ENCODE results near the gene PCDHGA6.
"Not testable (repeated sequence)": the region's sequence is repeated elsewhere in the genome, so short reads cannot be mapped to it uniquely, and the experiment has no call there.

Gene PCDHGA6

DNA sequence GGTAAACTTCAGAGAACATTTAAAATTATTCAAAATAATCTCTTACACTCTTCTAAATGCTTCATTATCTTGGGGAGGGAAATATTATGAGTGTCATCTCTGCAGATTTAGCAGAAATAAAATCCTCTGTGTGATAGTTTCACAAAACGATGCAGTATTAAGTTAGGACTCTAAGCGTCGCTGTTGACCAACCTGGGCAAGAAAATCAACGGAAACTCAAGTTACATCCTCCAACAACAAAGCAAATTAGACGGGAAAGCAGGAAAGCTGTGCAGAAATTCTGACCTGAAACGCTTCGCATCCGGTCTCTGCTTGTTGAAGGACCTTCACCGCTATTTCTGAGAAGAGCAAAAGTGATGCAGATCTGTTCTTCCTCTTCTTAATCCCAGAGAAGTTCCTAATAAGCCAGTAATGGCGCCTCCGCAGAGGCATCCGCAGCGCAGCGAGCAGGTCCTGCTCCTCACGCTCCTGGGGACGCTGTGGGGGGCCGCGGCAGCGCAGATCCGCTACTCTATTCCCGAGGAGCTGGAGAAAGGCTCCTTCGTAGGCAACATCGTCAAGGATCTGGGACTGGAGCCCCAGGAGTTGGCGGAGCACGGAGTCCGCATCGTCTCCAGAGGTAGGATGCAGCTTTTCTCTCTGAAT lies at the start of gene PCDHGA6:
Gene PCDHGA6 (plus strand): TSS at position 219 of the 645 bp plus-strand sequence. CDS start 193 bp downstream, at position 412.
- intact Hi-C loops (cut with DNase I), result no loop called here
- no peak for DNase-seq

DNA sequence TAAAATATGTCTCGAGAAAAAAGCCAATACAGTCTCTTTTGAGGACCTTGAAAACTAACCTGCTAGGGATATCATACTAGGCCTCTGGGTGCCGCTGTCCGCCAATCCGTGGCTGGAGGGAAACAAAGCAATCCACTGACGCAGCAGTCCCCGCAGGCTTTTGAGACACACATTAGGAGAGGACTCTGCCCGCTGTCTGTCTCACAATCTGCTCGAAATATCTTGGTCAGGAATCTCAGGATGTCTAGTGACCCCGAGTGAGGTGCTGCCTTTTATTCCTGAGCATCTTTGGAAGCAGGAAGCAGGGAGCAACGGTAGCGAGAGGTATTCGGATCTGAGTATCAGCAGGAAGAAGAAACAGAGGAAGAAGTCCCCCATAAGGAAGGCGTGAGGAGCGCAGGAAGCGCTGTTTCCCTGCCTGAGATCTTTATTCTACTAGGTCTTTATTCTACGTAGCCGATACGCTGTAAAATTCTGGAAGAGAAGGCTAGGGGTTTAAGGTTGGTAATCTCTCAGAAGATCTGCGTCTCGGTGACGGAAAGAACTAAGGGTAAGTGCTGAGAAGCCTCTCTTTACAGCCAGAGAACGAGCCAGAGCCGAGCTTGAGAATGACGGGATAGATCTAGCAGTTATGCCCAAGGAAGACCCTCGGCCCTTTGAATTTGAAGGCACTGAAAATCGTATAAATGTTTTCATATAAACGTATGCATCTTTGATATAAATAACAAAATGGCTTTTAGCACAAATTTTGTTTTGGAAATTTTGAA lies 47.4 kb upstream of the PCDHGA6 start:
- intact Hi-C loops (cut with DNase I), result loop anchor here (2.0 kb wide), 1 partner anchor 235 kb away; no protein-coding TSS in a partner anchor
- peak; percentile 22 to 95 (median 72) for DNase-seq

DNA sequence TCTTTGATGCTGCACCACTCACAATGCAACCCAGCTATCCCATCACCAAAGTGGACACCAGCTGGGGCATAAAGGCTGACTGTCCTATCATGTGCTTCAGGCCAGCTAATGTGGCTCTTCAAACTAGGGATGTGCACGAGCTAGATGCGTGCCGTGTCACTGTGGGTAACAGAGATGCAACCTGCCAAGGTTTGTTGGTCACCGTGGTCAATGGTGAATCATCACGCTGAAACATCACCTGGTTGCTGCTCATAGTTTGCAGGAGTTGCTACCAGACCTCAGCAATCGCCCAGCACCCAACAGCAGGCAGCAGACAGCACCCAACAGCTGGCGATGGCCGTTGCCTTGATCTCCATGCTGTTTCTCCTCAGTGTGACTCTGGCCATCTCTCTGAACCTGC lies 45.5 kb upstream of the PCDHGA6 start:
- no peak for DNase-seq
- intact Hi-C loops (cut with DNase I), result no loop called here

DNA sequence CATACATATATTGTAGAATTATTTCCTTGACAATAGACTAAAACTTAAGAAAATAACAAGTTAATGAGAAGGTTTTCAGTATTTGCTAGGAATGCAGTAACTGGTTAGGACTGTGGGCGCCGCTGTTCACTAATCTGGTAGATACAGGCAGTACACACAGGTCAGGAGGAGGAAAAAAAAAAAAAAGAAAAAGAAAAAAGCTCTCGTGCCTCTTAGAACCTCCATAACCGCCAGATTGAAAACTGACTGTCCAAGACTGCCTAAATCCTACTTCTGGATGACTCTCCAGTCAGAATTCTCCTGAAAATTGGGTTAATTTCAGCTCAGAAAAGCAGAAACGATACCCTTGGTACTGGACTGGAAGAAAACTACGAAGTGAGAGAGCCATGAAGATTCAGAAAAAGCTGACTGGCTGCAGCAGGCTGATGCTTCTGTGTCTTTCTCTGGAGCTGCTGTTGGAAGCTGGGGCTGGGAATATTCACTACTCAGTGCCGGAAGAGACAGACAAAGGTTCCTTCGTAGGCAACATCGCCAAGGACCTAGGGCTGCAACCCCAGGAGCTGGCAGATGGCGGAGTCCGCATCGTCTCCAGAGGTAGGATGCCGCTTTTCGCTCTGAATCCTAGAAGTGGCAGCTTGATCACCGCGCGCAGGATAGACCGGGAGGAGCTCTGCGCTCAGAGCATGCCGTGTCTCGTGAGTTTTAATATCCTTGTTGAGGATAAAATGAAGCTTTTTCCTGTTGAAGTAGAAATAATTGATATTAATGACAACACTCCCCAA lies 43.2 kb upstream of the PCDHGA6 start, which contains the start of gene PCDHGA1:
Gene PCDHGA1 (plus strand): TSS at position 216 of the 782 bp plus-strand sequence.
- DNase-seq, result no peak
- intact Hi-C loops (cut with DNase I), result no loop called here

DNA sequence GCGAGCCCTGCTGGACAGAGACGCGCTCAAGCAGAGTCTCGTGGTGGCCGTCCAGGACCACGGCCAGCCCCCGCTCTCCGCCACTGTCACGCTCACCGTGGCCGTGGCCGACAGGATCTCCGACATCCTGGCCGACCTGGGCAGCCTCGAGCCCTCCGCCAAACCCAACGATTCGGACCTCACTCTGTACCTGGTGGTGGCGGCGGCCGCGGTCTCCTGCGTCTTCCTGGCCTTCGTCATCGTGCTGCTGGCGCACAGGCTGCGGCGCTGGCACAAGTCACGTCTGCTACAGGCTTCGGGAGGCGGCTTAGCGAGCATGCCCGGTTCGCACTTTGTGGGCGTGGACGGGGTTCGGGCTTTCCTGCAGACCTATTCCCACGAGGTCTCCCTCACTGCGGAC lies 41.1 kb upstream of the PCDHGA6 start:
- DNase-seq; intact Hi-C loops (cut with DNase I): not testable (repeated sequence)

DNA sequence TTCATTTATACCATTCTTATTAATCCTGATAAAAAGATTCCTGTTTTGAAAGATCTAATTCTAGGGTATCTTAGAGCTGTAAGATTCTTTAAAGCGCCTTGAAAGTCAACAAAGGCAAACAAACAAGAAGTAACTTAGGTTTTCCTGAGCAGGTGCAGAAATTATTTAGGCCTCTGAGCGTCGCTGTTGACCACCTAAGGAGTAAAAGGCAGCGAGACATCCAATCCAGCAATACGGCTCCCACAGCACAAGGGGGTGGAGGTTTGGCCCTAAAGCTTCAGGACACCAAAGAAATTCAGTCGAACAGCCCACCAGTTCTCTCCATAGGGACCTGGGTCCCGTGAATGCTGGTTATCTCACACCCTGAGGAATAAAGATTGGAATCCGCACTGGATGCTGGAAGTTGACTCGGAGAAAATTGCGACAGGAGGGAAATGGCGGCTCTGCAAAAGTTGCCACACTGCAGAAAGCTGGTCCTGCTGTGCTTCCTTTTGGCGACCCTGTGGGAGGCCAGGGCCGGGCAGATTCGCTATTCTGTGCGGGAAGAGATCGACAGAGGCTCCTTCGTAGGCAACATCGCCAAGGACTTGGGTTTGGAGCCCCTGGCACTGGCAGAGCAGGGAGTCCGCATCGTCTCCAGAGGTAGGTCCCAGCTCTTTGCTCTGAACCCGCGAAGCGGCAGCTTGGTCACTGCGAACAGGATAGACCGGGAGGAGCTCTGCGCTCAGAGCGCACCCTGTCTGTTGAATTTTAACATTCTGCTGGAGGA lies 35.0 kb upstream of the PCDHGA6 start, which contains the start of gene PCDHGA2:
Gene PCDHGA2 (plus strand): TSS at position 223 of the 769 bp plus-strand sequence.
- DNase-seq, result no peak

DNA sequence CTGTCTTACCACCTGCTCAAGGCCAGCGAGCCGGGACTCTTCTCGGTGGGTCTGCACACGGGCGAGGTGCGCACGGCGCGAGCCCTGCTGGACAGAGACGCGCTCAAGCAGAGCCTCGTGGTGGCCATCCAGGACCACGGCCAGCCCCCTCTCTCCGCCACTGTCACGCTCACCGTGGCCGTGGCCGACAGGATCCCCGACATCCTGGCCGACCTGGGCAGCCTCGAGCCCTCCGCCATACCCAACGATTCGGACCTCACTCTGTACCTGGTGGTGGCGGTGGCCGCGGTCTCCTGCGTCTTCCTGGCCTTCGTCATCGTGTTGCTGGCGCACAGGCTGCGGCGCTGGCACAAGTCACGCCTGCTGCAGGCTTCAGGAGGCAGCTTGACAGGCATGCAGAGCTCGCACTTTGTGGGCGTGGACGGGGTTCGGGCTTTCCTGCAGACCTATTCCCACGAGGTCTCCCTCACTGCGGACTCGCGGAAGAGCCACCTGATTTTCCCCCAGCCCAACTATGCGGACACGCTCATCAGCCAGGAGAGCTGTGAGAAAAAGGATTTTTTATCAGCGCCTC lies 32.8 kb upstream of the PCDHGA6 start:
- DNase-seq; intact Hi-C loops (cut with DNase I): not testable (repeated sequence)

More for the DNA sequence above, 35.0 kb upstream of the PCDHGA6 start, which contains the start of gene PCDHGA2:
- intact Hi-C loops (cut with DNase I), result no loop called here

DNA sequence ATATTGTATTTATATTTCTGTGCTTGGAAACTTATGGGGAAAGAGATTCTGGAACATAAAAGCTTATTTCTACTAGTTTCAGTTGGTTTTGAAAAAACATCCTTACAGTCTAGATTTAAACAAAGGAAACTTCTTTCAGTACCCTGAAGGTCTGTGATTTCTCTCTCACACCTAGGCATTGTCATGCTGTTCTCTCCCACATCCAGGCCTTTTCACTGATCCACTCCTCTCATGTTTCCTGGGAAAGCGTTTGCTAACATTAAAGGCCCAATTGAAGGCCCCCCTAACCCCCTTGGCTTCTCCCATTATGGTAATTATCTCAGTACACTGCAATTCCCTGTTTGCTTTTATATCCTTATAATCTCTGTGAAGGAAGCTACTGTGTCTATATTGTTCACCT lies 30.9 kb upstream of the PCDHGA6 start:
- intact Hi-C loops (cut with DNase I), result no loop called here
- no peak for DNase-seq

DNA sequence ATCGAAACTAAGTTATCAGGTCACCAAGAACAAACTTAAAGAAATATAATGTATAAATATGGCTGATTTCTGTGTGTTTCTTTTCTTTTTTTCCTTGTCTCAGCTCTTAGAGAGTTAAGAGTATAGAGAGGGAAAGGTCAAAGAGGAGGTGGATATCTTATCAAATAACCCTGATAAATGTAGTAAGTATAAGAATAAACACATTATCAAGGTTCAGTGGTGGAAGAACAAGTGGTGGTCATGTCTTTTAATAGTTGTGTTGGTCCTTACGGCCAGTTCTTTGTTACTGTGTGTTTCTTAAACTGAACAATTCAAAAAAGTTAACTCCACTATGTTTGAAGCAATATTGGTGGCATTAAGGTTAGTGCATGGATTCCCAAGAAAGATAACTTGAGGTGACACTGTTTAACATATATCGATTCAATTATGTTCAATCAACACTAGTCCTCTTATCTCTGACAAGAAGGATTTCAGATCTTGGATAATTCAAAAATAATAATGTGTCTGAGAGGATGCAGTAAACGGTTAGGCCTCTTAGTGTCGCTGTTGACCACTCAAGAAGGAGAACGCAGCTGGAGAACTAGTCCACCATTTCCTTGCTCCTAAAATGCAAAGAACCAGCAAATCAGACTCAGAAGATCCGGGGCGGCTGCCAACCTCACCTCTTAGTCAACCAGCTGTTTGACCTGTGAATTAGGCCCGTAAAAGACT lies 30.3 kb upstream of the PCDHGA6 start, which contains the start of gene PCDHGA3:
Gene PCDHGA3 (plus strand): TSS at position 588 of the 711 bp plus-strand sequence. CDS start 205 bp downstream, outside the sequence.
- no peak for DNase-seq
- intact Hi-C loops (cut with DNase I), result no loop called here

DNA sequence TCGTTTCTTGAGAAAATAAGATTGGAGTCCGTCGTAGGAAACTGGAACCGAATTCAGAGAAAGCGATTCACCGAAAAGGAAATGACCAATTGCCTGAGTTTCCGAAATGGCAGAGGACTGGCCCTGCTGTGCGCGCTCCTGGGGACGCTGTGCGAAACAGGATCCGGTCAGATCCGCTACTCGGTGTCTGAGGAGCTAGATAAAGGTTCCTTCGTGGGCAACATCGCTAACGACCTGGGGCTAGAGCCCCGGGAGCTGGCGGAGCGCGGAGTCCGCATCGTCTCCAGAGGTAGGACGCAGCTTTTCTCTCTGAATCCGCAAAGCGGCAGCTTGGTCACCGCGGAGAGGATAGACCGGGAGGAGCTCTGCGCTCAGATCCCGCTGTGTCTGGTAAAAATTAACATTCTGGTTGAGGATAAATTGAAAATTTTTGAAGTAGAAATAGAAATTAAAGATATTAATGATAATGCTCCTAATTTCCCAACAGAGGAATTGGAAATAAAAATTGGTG lies 29.7 kb upstream of the PCDHGA6 start:
- DNase-seq, result no peak
- intact Hi-C loops (cut with DNase I), result no loop called here

DNA sequence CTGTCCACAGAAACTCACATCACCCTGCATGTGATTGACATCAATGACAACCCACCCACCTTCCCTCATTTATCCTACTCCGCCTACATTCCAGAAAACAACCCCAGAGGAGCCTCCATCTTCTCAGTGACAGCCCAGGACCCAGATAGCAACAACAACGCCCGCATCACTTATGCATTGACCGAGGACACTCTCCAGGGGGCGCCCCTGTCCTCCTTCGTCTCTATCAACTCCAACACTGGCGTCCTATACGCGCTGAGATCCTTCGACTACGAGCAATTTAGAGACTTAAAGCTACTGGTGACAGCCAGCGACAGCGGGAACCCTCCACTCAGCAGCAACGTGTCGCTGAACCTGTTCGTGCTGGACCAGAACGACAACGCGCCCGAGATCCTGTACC lies 28.4 kb upstream of the PCDHGA6 start:
- no peak for DNase-seq
- intact Hi-C loops (cut with DNase I), result no loop called here

DNA sequence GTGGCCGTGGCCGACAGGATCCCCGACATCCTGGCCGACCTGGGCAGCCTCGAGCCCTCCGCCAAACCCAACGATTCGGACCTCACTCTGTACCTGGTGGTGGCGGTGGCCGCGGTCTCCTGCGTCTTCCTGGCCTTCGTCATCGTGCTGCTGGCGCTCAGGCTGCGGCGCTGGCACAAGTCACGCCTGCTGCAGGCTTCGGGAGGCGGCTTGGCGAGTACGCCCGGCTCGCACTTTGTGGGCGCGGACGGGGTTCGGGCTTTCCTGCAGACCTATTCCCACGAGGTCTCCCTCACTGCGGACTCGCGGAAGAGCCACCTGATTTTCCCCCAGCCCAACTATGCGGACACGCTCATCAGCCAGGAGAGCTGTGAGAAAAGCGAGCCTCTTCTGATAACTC lies 27.7 kb upstream of the PCDHGA6 start:
- intact Hi-C loops (cut with DNase I), result loop anchor here (2.0 kb wide), 1 partner anchor 79 kb away; no protein-coding TSS in a partner anchor
- DNase-seq, result not testable (repeated sequence)

DNA sequence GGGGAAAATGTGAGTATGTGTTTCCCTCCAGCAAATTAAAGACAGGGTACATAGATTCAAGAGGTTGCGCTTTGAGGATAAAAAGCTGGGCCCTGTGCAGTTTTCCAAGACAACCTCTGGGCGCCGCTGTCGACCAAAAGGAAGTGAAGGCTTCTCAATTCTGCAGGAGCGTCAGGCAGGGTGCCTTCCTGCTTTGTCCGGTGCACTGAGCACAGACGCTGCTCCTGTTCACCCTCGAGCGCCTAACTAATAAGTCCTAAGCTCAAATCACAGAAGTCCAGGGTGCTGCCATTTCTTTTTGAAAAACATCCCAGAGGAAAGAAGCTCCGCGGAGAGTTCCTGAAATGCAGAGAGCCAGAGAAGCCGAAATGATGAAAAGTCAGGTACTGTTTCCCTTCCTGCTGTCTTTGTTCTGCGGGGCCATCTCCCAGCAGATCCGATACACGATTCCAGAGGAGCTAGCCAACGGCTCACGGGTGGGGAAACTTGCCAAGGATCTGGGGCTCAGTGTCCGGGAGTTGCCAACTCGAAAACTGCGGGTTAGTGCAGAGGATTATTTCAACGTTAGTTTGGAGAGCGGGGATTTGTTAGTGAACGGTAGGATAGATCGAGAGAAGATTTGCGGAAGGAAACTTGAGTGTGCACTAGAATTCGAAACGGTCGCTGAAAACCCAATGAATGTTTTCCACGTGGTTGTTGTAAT lies 23.6 kb upstream of the PCDHGA6 start, which contains the start of gene PCDHGB1:
Gene PCDHGB1 (plus strand): TSS at position 183 of the 703 bp plus-strand sequence. CDS start 162 bp downstream, at position 345.
- intact Hi-C loops (cut with DNase I), result no loop called here
- DNase-seq, result peak in 3 of 10 donors; percentile 33 to 35 (median 33)

DNA sequence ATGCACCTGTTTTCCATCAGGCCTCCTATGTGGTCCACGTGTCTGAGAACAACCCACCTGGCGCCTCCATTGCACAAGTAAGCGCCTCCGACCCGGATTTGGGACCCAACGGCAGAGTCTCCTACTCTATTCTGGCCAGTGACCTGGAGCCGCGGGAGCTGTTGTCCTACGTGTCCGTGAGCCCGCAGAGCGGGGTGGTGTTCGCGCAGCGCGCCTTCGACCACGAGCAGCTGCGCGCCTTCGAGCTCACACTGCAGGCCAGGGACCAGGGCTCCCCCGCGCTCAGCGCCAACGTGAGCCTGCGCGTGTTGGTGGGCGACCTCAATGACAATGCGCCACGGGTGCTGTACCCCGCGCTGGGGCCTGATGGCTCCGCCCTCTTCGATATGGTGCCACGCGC lies 22.1 kb upstream of the PCDHGA6 start:
- no peak for DNase-seq
- intact Hi-C loops (cut with DNase I), result no loop called here

DNA sequence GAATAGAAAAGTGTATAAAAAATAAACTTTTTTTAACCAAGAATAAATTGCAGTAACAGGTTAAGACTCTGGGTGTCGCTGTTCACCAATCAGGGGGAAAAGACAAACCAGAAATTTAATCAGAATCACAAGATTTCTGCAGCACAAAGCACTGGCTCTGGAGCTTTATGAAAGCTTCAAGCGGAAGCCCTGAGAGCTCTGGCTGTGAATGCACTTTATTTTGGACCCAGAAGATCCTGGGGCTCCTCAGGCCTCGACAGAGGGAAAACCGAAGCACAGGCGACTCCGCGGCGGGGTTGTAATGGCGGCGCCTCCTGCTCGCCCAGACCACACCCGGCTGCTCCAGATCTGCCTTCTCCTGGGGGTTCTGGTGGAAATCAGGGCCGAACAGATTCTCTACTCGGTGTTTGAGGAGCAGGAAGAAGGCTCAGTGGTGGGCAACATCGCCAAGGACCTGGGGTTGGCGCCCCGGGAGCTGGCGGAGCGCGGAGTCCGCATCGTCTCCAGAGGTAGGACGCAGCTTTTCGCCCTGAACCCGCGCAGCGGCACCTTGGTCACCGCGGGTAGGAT lies 18.7 kb upstream of the PCDHGA6 start, which contains the start of gene PCDHGA4:
Gene PCDHGA4 (plus strand): TSS at position 122 of the 570 bp plus-strand sequence. CDS start 87 bp downstream, at position 209.
- intact Hi-C loops (cut with DNase I), result no loop called here
- DNase-seq, result no peak

DNA sequence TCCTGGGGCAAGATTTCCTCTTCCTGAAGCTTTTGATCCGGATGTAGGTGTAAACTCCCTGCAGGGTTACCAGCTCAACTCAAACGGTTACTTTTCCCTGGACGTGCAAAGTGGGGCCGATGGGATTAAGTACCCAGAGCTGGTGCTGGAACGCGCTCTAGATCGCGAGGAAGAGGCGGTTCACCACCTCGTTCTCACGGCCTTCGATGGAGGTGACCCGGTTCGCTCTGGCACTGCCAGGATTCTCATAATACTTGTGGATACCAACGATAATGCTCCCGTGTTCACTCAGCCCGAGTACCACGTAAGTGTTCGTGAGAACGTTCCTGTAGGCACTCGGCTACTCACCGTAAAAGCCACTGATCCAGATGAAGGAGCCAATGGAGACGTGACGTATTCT lies 18.1 kb upstream of the PCDHGA6 start:
- peak in 1 of 10 donors; percentile 52 for DNase-seq
- intact Hi-C loops (cut with DNase I), result no loop called here

DNA sequence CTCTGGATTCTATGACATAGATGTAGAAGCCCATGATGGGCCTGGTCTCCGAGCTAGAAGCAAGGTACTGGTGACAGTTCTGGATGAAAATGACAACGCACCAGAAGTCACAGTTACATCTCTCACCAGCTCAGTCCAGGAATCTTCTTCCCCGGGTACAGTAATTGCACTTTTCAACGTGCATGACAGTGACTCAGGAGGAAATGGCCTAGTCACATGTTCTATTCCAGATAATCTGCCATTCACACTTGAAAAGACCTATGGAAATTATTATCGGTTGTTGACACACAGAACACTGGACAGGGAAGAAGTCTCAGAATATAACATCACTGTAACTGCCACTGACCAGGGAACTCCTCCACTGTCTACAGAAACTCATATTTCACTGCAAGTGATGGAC lies 17.6 kb upstream of the PCDHGA6 start:
- peak in 1 of 10 donors; percentile 41 for DNase-seq
- intact Hi-C loops (cut with DNase I), result no loop called here
